Measurements from ENCODE around the gene PLCH1.

DNA sequence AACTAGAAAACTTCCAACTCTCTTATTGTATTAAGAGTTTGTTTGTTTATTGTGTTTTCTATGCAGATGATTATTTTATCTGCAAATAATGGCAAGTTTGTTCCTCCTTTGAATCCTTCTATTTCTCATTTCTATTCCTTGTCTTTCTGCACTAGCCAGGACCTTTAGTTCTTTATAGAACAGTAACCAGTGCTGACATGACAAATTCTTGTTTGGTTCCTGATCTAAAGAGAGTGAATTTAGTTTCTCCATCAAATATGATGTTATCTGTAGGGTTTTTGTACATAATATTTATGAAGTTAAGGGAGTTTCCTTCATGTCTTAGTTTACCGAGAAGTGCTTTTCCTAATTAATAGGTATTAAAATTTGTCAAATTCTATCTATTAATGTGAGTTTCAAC, 350.6 kb downstream of the PLCH1 start:
- no peak for TF ChIP-seq YY1 (IDR thresholded peaks at IDR 0.05)
- TF ChIP-seq, protein P1, sequence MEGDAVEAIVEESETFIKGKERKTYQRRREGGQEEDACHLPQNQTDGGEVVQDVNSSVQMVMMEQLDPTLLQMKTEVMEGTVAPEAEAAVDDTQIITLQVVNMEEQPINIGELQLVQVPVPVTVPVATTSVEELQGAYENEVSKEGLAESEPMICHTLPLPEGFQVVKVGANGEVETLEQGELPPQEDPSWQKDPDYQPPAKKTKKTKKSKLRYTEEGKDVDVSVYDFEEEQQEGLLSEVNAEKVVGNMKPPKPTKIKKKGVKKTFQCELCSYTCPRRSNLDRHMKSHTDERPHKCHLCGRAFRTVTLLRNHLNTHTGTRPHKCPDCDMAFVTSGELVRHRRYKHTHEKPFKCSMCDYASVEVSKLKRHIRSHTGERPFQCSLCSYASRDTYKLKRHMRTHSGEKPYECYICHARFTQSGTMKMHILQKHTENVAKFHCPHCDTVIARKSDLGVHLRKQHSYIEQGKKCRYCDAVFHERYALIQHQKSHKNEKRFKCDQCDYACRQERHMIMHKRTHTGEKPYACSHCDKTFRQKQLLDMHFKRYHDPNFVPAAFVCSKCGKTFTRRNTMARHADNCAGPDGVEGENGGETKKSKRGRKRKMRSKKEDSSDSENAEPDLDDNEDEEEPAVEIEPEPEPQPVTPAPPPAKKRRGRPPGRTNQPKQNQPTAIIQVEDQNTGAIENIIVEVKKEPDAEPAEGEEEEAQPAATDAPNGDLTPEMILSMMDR (IDR thresholded peaks at IDR 0.05; ENCODE audit: low read depth, low read length, missing input control): no peak
- TF ChIP-seq, protein P2, sequence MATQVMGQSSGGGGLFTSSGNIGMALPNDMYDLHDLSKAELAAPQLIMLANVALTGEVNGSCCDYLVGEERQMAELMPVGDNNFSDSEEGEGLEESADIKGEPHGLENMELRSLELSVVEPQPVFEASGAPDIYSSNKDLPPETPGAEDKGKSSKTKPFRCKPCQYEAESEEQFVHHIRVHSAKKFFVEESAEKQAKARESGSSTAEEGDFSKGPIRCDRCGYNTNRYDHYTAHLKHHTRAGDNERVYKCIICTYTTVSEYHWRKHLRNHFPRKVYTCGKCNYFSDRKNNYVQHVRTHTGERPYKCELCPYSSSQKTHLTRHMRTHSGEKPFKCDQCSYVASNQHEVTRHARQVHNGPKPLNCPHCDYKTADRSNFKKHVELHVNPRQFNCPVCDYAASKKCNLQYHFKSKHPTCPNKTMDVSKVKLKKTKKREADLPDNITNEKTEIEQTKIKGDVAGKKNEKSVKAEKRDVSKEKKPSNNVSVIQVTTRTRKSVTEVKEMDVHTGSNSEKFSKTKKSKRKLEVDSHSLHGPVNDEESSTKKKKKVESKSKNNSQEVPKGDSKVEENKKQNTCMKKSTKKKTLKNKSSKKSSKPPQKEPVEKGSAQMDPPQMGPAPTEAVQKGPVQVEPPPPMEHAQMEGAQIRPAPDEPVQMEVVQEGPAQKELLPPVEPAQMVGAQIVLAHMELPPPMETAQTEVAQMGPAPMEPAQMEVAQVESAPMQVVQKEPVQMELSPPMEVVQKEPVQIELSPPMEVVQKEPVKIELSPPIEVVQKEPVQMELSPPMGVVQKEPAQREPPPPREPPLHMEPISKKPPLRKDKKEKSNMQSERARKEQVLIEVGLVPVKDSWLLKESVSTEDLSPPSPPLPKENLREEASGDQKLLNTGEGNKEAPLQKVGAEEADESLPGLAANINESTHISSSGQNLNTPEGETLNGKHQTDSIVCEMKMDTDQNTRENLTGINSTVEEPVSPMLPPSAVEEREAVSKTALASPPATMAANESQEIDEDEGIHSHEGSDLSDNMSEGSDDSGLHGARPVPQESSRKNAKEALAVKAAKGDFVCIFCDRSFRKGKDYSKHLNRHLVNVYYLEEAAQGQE (IDR thresholded peaks at IDR 0.05): no peak
- TF ChIP-seq SP1 (IDR thresholded peaks at IDR 0.05): no peak
- TF ChIP-seq TAF1 (conservative IDR thresholded peaks at IDR 0.05): no peak
- TF ChIP-seq, protein P3, sequence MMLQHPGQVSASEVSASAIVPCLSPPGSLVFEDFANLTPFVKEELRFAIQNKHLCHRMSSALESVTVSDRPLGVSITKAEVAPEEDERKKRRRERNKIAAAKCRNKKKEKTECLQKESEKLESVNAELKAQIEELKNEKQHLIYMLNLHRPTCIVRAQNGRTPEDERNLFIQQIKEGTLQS (IDR thresholded peaks at IDR 0.05): no peak
- no peak for TF ChIP-seq JUND (IDR thresholded peaks at IDR 0.05)
- TF ChIP-seq, protein P4, sequence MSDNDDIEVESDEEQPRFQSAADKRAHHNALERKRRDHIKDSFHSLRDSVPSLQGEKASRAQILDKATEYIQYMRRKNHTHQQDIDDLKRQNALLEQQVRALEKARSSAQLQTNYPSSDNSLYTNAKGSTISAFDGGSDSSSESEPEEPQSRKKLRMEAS (IDR thresholded peaks at IDR 0.05): no peak
- TF ChIP-seq, protein P5, sequence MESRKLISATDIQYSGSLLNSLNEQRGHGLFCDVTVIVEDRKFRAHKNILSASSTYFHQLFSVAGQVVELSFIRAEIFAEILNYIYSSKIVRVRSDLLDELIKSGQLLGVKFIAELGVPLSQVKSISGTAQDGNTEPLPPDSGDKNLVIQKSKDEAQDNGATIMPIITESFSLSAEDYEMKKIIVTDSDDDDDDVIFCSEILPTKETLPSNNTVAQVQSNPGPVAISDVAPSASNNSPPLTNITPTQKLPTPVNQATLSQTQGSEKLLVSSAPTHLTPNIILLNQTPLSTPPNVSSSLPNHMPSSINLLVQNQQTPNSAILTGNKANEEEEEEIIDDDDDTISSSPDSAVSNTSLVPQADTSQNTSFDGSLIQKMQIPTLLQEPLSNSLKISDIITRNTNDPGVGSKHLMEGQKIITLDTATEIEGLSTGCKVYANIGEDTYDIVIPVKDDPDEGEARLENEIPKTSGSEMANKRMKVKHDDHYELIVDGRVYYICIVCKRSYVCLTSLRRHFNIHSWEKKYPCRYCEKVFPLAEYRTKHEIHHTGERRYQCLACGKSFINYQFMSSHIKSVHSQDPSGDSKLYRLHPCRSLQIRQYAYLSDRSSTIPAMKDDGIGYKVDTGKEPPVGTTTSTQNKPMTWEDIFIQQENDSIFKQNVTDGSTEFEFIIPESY (IDR thresholded peaks at IDR 0.05): no peak
- no peak for TF ChIP-seq EGR1 (IDR thresholded peaks at IDR 0.05; ENCODE audit: low read depth in 2 of 2)
